OCI-LY7 (cell line): ENCODE data around the gene DALRD3.

Source experiments
- EZH2phosphoT487 ChIP-seq: fragments of 200-600 bp; sonication (generic); IDR thresholded peaks from 2 replicates; pipeline ENCODE4 v1.6.1; 2018; ENCODE audit warnings: low read depth, borderline replicate concordance, mild to moderate bottlenecking, mixed run types, antibody characterized with exemption, low read length, moderate library complexity, mixed read lengths
- TF ChIP-seq, protein P1 (sequence below): fragments of 200-600 bp; sonication (generic); conservative IDR thresholded peaks from 2 replicates; pipeline ENCODE4 v1.5.1; 2014; ENCODE audit warnings: mild to moderate bottlenecking, antibody characterized with exemption, low read length, moderate library complexity, mixed read lengths

DNA sequence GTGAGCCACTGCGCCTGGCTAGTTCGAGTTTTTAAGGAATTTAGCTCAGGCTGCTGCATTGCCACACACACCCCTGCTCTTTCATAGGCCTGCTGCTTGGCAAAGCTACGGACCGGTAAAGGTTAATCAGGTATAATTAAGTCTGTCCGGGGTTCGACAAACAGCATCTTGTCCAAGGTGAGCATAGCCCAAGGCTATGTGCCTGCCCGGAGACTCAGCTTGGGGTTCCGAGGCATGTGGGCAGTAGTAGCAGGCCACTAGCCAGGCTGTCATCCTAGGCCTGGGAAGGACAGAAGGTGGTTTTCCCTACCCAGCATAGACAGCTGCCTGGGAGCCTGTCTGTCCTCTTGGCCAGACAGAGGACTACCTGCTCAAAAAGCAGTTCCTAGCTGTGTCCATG lies 21.7 kb downstream of the DALRD3 start:
- TF ChIP-seq, protein P1, sequence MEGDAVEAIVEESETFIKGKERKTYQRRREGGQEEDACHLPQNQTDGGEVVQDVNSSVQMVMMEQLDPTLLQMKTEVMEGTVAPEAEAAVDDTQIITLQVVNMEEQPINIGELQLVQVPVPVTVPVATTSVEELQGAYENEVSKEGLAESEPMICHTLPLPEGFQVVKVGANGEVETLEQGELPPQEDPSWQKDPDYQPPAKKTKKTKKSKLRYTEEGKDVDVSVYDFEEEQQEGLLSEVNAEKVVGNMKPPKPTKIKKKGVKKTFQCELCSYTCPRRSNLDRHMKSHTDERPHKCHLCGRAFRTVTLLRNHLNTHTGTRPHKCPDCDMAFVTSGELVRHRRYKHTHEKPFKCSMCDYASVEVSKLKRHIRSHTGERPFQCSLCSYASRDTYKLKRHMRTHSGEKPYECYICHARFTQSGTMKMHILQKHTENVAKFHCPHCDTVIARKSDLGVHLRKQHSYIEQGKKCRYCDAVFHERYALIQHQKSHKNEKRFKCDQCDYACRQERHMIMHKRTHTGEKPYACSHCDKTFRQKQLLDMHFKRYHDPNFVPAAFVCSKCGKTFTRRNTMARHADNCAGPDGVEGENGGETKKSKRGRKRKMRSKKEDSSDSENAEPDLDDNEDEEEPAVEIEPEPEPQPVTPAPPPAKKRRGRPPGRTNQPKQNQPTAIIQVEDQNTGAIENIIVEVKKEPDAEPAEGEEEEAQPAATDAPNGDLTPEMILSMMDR = no peak
- no peak for TF ChIP-seq EZH2phosphoT487
